CD4-positive, alpha-beta T cell treated with Interleukin-10 for 1 hour (primary cell): ENCODE results near the gene BCR.
"Not testable (repeated sequence)": the region's sequence is repeated elsewhere in the genome, so short reads cannot be mapped to it uniquely, and the experiment has no call there.

Experiments used
- DNase-seq: peaks from one replicate; pipeline ENCODE4 v3.0.0-alpha.2; 2020

BCR gene

GRCh38 chr22:23300476-23300875 is 120.2 kb downstream of the BCR start:
- no peak for DNase-seq

GRCh38 chr22:23301591-23301990 is 121.3 kb downstream of the BCR start:
- no peak for DNase-seq

- DNase-seq = no peak
These were observed 122.1 kb downstream of the BCR start for GRCh38 chr22:23302171-23303002.

GRCh38 chr22:23305321-23305910 is 125.1 kb downstream of the BCR start:
- no peak for DNase-seq

GRCh38 chr22:23305922-23306374 is 125.6 kb downstream of the BCR start:
- no peak for DNase-seq

- no peak for DNase-seq
These were observed 126.2 kb downstream of the BCR start for GRCh38 chr22:23306438-23306921.

- no peak for DNase-seq
These were observed 126.6 kb downstream of the BCR start for GRCh38 chr22:23306926-23307325.

- not testable (repeated sequence) for DNase-seq
These were observed 127.2 kb downstream of the BCR start for GRCh38 chr22:23307511-23307910.

GRCh38 chr22:23309261-23309660 is 129.0 kb downstream of the BCR start:
- DNase-seq = not testable (repeated sequence)

- not testable (repeated sequence) for DNase-seq
These were observed 130.3 kb downstream of the BCR start for GRCh38 chr22:23310443-23311097.

- DNase-seq = not testable (repeated sequence)
These were observed 131.5 kb downstream of the BCR start for GRCh38 chr22:23311635-23312420.

GRCh38 chr22:23313791-23314567 is 133.7 kb downstream of the BCR start:
- DNase-seq = no peak

GRCh38 chr22:23315341-23315917 is 135.1 kb downstream of the BCR start:
- DNase-seq = peak; percentile 64

- DNase-seq = not testable (repeated sequence)
These were observed 136.3 kb downstream of the BCR start for GRCh38 chr22:23316596-23316995.

GRCh38 chr22:23318316-23318715 is 138.0 kb downstream of the BCR start:
- DNase-seq = not testable (repeated sequence)

- not testable (repeated sequence) for DNase-seq
These were observed 142.3 kb downstream of the BCR start for GRCh38 chr22:23322497-23323080.

- not testable (repeated sequence) for DNase-seq
These were observed 143.8 kb downstream of the BCR start for GRCh38 chr22:23323960-23324688.

- DNase-seq = no peak
These were observed 144.9 kb downstream of the BCR start for GRCh38 chr22:23325183-23325582.

GRCh38 chr22:23333822-23334221 is 153.5 kb downstream of the BCR start:
- not testable (repeated sequence) for DNase-seq

GRCh38 chr22:23337672-23338071 is 157.4 kb downstream of the BCR start:
- DNase-seq = not testable (repeated sequence)
